ENCODE results near the gene DDX17.
A peak's percentile ranks its signal among the peaks of the same experiment; 100 is the strongest.

The DDX17 gene

DNA sequence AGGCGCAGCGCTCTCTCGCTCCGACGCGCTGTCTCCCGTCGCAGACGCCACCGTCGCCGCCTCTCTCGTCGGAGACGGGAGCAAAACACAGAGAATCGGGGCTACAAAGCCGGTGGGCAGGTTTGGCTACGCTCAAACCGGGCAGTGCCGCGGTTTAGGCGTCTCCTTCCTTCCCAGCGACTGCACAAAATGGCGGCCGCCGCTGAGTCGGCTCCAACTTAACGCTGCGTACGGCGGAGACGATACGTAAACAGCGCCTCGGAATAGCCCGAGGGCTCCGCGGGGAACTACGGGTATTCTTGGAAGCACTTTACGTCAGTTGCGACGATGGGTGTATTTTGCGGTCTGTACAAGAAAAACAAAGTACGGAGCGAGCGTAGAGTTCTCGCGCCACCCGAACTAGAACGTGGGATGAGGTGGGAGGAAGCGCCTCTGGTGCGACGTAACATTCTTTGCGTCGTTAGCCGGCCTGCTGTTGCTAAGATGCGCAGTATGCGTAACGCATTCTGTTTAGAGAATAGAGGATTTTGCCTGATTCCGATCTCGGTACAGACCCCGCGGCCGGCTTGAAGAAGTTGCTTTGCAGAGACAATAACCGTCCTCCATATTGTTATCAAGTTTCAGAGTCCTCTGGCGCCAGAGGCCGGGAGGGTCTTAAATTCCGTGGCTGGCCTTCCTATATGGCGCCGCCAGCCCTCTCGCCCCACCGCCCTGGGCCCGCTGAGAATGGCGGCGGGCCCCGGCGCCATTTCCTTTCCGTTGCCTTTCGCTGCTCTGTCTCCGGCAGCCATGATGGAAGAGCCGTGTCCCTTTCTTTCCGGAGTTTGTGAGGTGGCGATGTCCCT is at the start of gene DDX17:
TSS of gene DDX17 (minus strand) at position 194 of the 845 bp plus-strand sequence.
- DNase-seq, result peak; percentile 88

DNA sequence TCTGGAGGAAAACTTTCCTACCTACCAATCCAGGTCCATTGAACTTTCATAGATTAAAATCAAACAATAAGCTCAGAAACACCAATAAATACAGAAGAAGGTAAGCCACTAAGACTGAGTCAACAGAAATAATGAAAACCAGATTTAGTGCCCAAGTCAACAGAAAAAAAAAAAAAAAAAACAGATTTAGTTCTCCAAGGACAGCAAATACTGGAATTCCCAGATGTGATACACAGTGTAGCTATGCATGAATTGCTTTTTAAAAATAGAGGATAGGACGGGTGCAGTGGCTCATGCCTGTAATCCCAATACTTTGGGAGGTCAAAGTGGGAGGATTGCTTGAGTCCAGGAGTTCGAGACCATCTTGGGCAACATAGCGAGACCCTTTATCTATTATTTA is 48.2 kb upstream of the DDX17 start:
- no peak for DNase-seq

DNA sequence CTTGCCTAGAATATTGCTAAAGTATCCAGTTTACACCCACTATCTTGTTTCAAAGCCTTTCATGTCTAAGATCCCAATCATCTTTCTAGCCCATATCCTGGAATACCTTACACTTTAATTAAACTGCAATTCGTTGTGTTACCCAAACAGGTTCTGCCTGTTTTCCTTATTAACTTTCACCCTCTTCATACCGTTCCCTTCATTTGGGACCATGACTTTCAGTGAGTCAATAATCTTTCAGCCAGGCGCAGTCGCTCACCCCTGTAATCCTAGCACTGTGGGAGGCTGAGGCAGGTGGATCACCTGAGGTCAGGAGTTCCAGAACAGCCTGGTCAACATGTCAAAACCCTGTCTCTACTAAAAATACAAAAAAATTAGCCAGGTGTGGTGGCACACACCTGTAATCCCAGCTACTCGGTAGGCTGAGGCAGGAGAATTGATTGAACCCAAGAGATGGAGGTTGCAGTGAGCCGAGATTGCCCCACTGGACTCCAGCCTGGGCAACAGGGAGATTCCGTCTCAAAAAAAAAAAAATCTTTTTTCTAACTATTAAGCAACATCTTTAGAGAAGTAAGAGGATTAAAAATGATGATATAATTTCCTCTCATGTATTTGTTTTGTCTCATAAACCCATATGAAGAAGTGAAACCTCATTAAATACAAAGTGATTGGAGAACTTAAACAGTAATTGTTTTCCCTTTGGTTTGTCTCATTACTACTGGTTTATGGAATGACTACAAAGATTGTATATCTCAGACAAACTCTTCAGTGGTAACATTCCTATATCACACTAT is 43.2 kb upstream of the DDX17 start:
- no peak for DNase-seq

DNA sequence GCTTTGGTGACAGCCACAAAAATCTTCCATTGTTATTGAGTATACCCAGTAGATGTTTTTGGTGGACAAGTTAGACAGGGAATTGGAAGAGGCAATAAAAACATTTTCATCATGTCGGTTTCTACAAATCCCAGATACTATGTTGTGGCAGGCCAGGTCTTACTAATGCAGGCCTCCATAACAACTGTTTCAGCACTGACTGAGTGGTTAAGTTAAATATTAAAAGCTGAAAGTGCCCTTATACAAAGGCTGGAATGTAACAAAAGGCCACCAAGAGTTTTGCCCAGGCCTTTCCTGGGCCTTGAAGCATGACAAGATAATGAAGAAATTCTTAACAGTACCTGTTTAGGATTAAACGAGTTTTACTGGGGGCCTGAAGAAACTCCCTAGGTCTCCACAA is 34.6 kb upstream of the DDX17 start:
- no peak for DNase-seq

DNA sequence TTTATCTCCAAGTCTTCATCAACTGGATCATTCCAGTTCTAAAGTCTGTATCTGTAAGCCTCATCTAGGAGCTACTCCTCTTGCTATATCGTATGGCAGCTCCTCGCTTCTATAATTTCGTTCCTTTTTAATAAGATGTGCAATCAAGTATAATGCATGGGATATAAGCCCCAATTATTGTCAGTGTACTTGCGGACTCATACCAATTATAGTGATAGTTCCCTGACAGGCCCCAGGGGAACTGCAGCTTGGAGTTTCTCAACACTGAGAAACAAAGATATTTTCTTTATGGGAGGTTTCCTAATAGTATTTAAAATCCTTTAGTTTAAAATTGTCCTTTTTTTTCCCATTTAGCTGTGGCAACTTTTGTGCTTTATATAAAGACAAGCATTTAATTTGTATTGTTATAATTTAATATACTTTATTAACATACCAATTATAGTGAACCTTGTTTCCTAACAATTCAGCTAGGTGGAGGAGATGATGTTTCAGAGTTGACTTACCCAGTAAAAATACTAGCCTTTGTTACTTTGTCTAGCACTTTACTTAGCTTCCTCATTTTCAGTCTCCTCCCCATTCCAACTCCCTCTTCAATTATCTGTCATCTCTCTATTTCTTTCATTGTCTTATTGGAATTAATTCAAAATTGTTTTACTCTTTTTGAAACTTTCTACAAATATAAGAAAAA is 25.3 kb upstream of the DDX17 start:
- DNase-seq, result no peak

DNA sequence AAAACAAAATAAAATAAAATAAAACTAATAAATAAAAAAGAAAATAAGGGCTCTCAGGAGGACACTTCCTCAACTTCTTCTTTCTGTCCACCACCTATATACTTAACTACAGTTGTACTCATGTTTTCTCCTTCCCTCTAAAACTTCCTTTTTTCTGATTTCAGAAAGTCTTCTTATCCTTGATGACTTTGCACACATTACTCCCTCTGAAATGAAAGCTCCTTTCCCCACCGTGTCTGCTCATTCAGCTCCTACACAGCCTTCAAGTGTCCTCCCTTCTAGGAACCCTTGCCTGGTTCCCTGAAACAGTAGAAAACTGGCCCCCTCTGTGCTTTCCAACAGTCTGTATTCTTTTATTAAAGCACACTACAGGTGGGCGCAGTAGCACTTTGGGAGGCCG is 18.3 kb upstream of the DDX17 start:
- no peak for DNase-seq

DNA sequence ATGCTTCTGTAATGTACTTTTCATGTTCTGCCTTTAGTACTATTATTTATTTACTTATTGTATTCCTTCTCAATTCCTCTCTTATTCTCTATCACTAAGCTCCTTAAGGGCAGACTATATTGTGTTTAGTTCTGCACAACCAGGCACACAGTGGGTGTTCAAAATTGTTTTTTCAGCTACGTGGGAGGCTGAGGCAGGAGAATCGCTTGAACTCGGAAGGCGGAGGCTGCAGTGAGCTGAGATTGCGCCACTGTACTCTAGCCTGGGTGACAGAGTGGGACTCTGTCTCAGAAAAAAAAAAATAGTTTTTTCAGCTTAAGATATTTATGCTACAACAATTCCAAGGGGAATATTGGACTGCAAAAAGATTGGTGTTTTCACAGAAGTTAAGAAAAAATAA is 17.4 kb upstream of the DDX17 start:
- DNase-seq, result no peak

DNA sequence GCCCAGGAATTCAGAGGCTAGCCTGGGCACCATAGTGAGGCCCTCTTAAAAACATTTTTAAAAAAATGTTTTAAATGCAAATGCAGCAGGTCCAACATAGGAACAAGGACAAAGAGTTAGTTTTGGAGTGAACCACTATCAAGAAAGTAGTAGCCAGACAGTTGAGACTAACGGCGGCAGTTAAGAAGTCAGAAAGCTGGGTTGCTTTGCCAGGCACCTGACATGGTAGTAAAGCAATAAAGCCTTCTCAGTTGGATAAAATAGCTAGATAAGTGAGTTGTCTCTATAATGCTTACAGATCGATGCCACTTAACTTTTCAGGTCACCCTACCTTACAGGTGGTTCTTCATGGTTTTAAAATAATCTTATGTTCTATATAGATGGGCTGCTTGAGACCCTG is 16.9 kb upstream of the DDX17 start:
- DNase-seq, result no peak

DNA sequence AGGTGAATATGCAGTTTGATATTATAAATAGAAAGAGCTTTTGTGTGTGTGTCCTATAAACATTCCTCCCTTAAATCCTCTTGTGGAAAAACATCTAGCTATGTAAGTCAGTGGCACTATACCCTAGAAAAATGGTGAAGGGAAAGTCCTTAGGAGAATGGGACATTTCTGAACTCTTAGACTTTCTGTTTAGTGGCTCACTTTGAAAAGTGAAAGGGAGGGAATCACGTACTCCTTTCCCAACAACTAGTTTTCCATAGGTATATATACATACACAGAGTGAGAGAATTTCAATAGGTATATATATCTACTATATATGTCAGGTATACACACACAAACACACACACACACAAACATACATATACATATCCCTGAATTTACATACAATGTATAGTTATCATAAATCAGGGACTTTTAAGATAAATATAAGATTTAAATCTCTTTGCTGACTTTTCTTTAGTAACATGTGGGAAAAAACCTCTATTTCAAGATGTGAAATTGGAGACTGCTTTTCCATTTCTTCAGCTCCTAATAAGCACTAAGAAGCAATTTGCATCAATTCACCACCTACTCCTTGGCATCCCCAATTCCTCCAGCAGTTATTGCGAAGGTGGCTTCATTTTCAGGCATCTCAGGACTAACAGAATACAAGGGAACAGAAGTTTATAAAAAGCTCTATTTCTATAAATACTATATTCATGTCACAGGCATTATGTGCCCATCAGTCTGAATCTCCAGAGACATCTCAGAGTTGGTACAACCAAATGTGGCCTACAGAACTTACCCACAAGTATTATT is 13.5 kb upstream of the DDX17 start:
- no peak for DNase-seq

DNA sequence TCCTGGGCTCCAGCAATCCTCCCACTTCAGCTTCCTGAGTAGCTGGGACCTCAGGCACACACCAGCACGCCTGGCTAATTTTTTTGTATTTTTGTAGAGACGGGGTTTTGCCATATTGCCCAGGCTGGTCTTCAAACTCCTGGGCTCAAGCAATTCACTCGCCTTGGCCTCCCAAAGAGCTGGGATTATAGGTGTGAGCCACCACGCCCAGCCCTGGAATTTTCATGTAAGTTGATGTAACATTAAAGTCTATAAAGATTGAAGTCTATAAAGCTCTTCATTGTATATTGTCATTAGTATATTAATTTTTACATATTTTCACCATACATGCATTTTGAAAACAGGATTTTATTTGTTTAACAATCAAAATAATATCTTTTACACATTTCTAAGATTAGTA is 12.5 kb upstream of the DDX17 start:
- DNase-seq, result no peak

DNA sequence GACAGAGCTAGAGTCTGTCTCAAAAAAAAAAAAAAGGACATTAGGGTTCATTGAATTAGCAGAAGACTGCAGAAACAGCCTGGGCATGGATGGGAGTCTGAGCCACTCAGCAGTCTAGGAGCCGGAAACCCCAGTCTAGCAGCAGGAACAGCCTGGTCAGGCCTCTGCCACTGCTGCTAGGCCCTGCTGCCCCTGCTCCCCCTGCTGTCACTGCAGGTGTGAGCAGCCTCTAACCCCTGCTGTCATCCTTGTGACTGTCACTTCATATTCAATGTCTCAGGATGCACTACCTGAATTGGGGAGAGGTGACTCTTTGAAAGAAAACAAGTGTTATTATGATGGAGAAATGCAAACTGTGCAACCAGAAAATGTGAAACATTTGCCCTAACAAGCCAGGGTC is 7.0 kb upstream of the DDX17 start:
- no peak for DNase-seq

DNA sequence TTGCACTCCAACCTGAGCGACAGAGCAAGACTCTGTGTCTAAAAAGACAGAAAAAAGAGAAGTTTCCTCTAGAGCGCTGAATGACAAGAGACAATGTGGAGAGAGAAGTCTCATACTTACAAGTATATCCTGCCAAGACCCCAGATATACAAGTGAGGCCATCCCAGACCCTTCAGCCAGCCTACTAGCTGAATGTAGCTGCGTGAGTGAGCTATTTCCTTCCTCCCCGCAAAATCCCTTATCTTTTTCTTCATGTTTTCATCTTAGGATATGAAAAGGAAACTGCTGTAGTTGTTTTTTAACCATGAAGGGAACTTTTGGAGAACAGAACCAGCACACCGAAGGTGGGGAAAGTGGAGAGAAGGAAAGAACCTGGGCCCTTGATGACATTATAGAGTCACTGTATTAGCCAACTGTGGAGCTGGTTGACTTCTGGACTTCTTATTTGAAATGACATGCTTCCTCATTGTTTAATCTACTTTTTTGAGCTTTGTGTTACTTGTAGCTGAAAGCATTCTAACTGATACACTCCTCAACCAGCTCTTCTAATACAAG is 4.4 kb upstream of the DDX17 start:
- DNase-seq, result no peak

DNA sequence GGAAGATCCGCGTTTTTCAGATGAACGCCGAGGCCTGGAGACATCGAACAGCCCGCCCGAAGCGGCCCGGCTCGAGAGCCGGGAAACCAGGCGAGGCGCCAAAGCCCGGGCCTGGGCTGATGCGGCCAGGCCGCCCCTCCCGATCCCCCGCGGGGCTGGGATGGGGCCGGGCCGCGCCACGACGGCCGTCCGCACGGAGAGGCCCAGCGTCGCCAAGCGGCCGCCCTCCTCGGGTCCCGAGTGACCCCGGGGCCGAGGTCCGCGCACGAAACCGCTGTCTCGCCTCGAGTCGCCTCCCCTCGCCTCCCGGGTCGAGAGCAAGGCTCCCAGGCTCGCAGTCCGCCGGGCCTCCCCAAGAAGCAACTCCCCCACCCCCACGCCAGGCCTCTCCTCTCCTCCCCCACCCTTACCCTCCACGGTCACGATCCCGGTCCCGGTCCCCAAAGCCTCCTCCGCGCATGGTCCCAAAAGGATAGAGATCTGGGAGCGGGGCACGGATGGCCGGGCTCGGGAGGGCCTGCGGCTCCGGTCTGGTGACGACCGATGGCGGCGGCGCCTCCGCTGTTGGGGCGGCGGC is 482 bp downstream of the DDX17 start:
- peak; percentile 30 for DNase-seq

DNA sequence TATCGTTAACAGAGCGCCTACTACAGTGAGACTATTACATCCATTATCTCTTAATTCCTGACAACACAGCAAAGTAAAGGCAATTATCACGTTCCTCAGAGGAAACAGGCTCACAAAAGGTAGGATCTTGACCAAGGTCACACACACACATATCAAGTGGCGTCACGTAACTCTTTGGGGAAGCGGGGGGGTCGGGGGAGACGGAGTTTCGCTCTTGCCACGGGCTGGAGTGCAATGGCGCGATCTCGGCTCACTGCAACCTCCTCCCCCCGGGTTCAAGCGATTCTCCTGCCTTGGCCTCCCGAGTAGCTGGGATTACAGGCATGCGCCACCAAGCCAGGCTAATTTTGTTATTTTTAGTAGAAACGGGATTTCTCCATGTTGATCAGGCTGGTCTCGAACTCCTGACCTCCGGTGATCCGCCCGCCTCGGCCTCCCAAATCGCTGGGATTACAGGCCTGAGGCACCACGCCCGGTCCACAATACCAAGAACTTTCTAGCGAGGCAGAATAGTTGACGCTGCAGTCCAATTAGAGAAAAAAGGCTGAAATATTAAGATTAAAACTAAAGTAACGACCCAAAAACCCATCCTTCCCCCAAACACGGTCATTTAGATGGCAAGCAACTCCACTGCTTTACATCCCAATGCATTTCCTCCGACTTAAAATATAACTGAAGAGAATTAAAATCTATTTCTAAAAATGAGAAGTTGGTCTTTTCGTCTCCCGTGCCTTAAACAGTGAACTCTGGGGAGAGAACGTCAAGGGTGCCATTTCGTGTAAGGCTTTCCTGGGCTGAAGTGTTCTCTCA is 1.2 kb downstream of the DDX17 start:
- DNase-seq, result no peak

DNA sequence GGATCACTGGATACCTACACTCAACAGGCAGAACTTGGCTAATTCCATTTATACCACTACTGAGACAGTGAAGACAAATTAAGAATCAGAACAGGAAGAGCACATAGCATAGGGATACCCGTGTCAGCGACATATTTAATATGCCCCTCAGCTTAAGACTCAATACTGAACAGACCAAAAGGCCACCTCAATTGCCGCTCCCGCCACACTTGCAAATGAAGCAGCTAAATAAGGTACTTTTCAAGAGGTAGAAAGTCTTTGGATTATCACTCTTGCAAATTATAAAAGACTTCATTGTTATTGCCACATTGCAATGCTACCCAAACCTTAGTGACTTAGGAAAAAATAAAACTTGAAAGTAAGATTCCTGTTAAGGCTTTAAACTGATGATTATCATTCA is 3.1 kb downstream of the DDX17 start:
- no peak for DNase-seq

DNA sequence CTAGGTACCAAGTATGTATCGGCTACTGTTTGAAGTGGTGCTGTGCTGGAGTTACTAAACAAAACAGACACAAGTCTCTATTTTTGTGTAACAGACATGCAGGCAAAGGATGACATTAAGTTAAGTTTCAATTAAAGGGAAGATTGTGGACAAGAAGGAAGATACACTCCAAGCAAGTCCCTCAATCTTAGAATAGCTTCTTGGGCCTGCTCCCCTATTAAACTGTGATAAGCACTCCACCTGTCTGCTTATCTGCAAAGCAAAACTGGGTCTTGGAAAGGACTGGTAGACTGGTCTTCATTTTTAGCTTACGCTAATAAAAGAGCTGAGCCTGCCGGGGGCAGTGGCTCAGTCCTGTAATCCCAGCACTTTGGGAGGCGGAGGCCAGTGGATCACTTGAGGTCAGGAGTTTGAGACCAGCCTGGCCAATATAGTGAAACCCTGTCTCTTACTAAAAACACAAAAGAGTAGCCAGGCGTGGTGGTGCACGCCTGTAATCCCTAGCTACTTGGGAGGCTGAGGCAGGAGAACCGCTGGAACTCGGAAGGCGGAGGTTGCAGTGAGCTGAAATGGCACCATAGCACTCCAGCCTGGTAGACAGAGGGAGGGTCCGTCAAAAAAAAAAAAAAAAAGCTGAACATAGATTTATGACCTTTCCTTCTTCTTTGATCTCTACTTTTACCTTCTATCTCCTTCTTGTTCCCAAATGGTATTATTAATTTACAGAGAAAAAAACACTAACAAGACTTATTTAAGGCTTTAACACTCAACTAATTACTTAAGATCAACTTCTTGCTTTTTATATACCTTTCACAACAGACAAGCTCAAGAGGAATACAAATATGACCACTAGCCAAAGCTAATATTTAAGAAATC is 4.1 kb downstream of the DDX17 start:
- DNase-seq, result no peak

DNA sequence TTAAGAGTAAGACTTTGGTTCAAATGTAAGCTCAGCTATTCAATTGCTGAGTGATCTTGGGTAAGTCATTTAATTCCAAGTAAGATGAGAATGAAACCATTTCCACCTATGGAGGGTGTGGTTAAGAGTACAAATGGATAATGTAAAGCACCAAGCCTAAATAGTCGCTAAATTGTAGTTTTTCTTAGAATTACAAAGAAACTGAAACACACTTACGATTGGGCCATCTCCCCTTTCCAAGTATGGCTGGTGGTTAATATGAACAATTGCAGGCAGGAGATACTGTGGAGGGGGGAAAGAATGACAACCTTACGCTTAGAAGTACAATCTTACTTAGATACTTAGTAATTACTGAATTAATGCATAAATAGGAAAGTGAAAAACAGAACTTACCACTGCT is 8.2 kb downstream of the DDX17 start:
- DNase-seq, result no peak

DNA sequence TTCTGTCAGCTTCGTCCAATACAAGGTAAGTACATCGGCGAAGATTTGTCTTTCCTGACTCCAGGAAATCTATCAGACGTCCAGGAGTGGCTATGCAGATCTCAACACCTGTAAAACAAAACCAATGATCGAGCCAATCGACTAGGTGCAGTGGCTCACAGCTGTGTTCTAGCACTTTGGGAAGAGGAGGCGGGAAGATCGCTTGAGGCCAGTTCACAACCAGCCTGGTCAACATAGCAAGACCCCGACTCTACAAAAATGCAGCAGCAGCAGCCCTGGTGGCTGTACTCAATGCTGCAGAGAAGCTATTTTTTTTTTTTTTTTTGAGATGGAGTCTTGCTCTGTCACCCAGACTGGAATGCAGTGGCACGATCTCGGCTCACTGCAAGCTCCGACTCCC is 11.2 kb downstream of the DDX17 start:
- no peak for DNase-seq

DNA sequence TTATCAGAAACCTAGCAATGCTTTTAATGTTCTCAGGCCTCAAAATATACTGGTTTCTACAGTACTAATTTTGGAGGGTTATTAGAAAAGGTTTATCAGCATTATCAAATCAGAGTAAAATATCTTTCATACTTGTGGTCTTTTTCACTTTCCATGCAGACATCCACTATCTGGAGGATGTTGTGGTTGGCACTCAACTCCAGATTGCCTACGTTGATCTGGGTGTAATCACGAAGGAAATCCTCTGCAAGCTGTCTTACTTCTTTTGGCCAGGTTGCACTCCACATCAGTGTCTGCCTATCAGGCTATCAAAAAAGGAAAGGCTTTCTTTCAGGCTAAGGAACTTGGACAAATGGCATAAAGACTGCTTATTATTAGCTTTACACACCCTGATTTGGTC is 11.6 kb downstream of the DDX17 start:
- DNase-seq, result no peak

DNA sequence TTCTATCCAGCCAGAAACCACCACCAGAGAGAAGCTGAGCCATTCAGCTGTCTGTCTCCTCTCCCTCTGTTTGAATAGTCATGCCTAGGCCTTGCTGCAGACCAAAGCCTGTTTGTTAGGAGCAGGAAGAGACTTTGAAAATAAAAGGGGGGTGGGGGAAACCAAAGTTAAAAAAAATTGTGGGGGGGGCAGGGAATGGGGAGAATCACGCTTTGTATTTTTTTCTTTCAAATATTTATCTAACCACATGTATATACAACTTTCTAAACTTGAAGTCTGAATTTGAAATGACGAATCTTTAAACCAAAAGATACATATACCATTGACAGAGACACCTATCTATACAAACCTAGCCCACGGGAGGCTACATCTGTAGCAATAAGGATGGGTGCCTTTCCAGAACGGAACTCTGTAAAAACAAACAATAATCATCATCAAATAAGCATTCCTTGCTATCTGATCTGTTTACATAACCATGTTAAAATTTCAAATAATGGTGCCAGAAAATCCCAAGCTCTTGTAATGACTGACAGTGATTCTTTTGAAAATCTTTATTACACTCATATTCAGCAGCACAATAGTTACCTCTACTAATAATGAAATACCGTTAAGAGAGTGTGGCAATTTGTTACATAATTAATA is 14.3 kb downstream of the DDX17 start:
- DNase-seq, result no peak
